HepG2 (cell line): ENCODE results near the gene ACSBG1. TPM values are rescaled to one million over a fixed set of nuclear protein-coding genes. Genes with fewer than 3 reads are reported as not detected.
A peak's percentile ranks its signal among the peaks of the same experiment; 100 is the strongest.

Experiments used
- ATAC-seq: fragments of 200-7000 bp; cut with Tn5 transposase; 3 replicates; pipeline ENCODE4 v1.9.1; 2020; ENCODE audit warnings: mild to moderate bottlenecking, moderate library complexity
- BruUV-seq: library from RNA; stranded (reverse); fragments of 400-500 nt; replicated peaks from 2 replicates; lab custom pipeline; 2021; lab: Mats Ljungman, UMichigan
- CTCF ChIA-PET: fragments of 300-600 bp; formaldehyde crosslinking; extraction: SDS; loops from one replicate; lab custom pipeline; 2021; ENCODE audit warnings: low total read pairs, inconsistent platforms, low intra/inter-chr PET ratio; lab: Yijun Ruan, JAX
- POLR2A ChIA-PET: fragments of 350-600 bp; sonication (Branson Sonifier 250); formaldehyde crosslinking; loops from one replicate; lab custom pipeline; 2020; ENCODE audit warnings: antibody characterized with exemption, inconsistent platforms; lab: Yijun Ruan, JAX
- DNase-seq: peaks from one replicate; pipeline ENCODE4 v3.0.0-alpha.2; 2015; ENCODE audit warnings: low spot score
- FAIRE-seq: peaks from 3 replicates; lab custom pipeline; 2011; peaks lifted over from hg19 to GRCh38; lab: Jason Lieb, UNC
- H2AFZ ChIP-seq: one replicate; pipeline ENCODE4 v1.6.1; 2011; ENCODE audit warnings: low read length, inconsistent platforms
- H3K27ac ChIP-seq: fragments of 300-600 bp; 3 replicates; pipeline ENCODE4 v1.8.0; 2011; ENCODE audit warnings: mixed run types, mild to moderate bottlenecking, mixed read lengths, low read length, inconsistent platforms; ENCODE audit not compliant: insufficient read depth; ENCODE audit errors: extremely low read length
- H3K27me3 ChIP-seq, 2 experiments: fragments of 200-600 bp in 1 of 2; 2 replicates in 1 of 2; 3 replicates in 1 of 2; pipeline versions ENCODE4 v1.6.0 to v1.8.0; 2011; ENCODE audit warnings: low read length in 2 of 2, mild to moderate bottlenecking in 2 of 2, moderate library complexity in 2 of 2, inconsistent platforms in 1 of 2; ENCODE audit not compliant: insufficient read depth in 2 of 2, control insufficient read depth in 1 of 2
- H3K36me3 ChIP-seq, 2 experiments: fragments of 200-600 bp in 1 of 2; replicated peaks in 1 of 2; 2 replicates in 1 of 2; 3 replicates in 1 of 2; pipeline versions ENCODE4 v1.5.1 to v1.8.0; 2011; ENCODE audit warnings: low read length in 2 of 2, inconsistent platforms in 1 of 2; ENCODE audit not compliant: insufficient read depth in 2 of 2, control insufficient read depth in 1 of 2
- H3K4me1 ChIP-seq: 2 replicates; pipeline ENCODE4 v1.5.1; 2012; ENCODE audit warnings: low read length, inconsistent platforms; ENCODE audit not compliant: insufficient read depth
- H3K4me2 ChIP-seq: 2 replicates; pipeline ENCODE4 v1.6.0; 2011; ENCODE audit warnings: low read depth, low read length, inconsistent platforms
- H3K4me3 ChIP-seq, 3 experiments: fragments of 200-600 bp in 1 of 3; sonication (generic), shearing (Covaris generic) in 1 of 3; replicated peaks in 1 of 3; 2 replicates each; pipeline ENCODE4 v1.5.1; 2011 to 2016; ENCODE audit warnings: low read length in 3 of 3, inconsistent platforms in 2 of 3, low read depth in 2 of 3, mild to moderate bottlenecking in 2 of 3, control low read depth in 1 of 3, mixed read lengths in 1 of 3; ENCODE audit not compliant: insufficient read depth in 1 of 3
- H3K79me2 ChIP-seq: one replicate; pipeline ENCODE4 v1.6.1; 2011; ENCODE audit warnings: low read length, inconsistent platforms; ENCODE audit not compliant: insufficient read depth
- H3K9ac ChIP-seq: 2 replicates; pipeline ENCODE4 v1.6.0; 2011; ENCODE audit warnings: mild to moderate bottlenecking, low read depth, low read length, inconsistent platforms; ENCODE audit not compliant: insufficient read depth
- H3K9me3 ChIP-seq: 2 replicates; pipeline ENCODE4 v1.5.1; 2012; ENCODE audit warnings: mild to moderate bottlenecking, low read length
- H4K20me1 ChIP-seq: 2 replicates; pipeline ENCODE4 v1.6.0; 2011; ENCODE audit warnings: inconsistent platforms, mild to moderate bottlenecking, low read length, moderate library complexity; ENCODE audit not compliant: insufficient read depth
- CTCF ChIP-seq: sonication (generic); formaldehyde crosslinking; IDR thresholded peaks from 2 replicates; pipeline ENCODE4 v1.5.0; 2020; ENCODE audit warnings: mild to moderate bottlenecking, missing genetic modification reagents, moderate library complexity
- GTF3A ChIP-seq: sonication (generic); formaldehyde crosslinking; conservative IDR thresholded peaks from 2 replicates; pipeline ENCODE4 v1.4.0; 2020; ENCODE audit warnings: mild to moderate bottlenecking, missing genetic modification reagents
- IKZF4 ChIP-seq: sonication (generic); formaldehyde crosslinking; IDR thresholded peaks from 2 replicates; pipeline ENCODE4 v1.5.1; 2020; ENCODE audit warnings: borderline replicate concordance, mild to moderate bottlenecking, low read depth, missing genetic modification reagents; ENCODE audit errors: not compliant biosample characterization
- KDM2A ChIP-seq: sonication (generic); formaldehyde crosslinking; IDR thresholded peaks from 2 replicates; pipeline ENCODE4 v1.4.0; 2020; ENCODE audit warnings: low read depth, missing genetic modification reagents, borderline replicate concordance
- MNT ChIP-seq: fragments of 450-650 bp; IDR thresholded peaks from 2 replicates; pipeline ENCODE4 v1.6.1; 2016
- NCOA5 ChIP-seq: sonication (generic); formaldehyde crosslinking; IDR thresholded peaks from 2 replicates; pipeline ENCODE4 v1.4.0; 2020; ENCODE audit warnings: missing genetic modification reagents
- RAD21 ChIP-seq: fragments of 450-650 bp; formaldehyde crosslinking; IDR thresholded peaks from 2 replicates; pipeline ENCODE4 v1.5.0; 2020; ENCODE audit warnings: mild to moderate bottlenecking
- SMAD3 ChIP-seq: sonication (generic); formaldehyde crosslinking; IDR thresholded peaks from 2 replicates; pipeline ENCODE4 v1.4.0; 2020; ENCODE audit warnings: missing genetic modification reagents
- SMC3 ChIP-seq: IDR thresholded peaks from 2 replicates; pipeline ENCODE4 v1.6.1; 2011; ENCODE audit warnings: low read length, improper control_type of control experiment
- SMYD3 ChIP-seq: sonication (generic); formaldehyde crosslinking; IDR thresholded peaks from 2 replicates; pipeline ENCODE4 v1.8.1; 2023; ENCODE audit warnings: mild to moderate bottlenecking, missing genetic modification reagents
- TARDBP ChIP-seq: sonication (generic); formaldehyde crosslinking; IDR thresholded peaks from 2 replicates; pipeline ENCODE4 v1.8.0; 2022; ENCODE audit warnings: mild to moderate bottlenecking, missing genetic modification reagents
- WIZ ChIP-seq: sonication (generic); formaldehyde crosslinking; IDR thresholded peaks from 2 replicates; pipeline ENCODE4 v1.5.1; 2020; ENCODE audit warnings: mild to moderate bottlenecking, missing genetic modification reagents
- ZFP41 ChIP-seq: sonication (generic); formaldehyde crosslinking; IDR thresholded peaks from 2 replicates; pipeline ENCODE4 v1.4.0; 2020; ENCODE audit warnings: mild to moderate bottlenecking, missing genetic modification reagents, borderline replicate concordance
- ZNF263 ChIP-seq: sonication (generic); formaldehyde crosslinking; IDR thresholded peaks from 2 replicates; pipeline ENCODE4 v1.4.0; 2020; ENCODE audit warnings: missing genetic modification reagents
- ZNF580 ChIP-seq: IDR thresholded peaks from 2 replicates; pipeline ENCODE4 v1.6.1; 2016; ENCODE audit warnings: low read depth, borderline replicate concordance
- WGBS: methylation state at CpG from one replicate; pipeline ENCODE4 v1.1.6; 2017; ENCODE audit warnings: low lambda C conversion rate; 5-methylcytosine and 5-hydroxymethylcytosine counted together
- in situ Hi-C: cut with HindIII; loops from 2 replicates; pipeline ENCODE4 v1.10.0; 2017; ENCODE audit warnings: low pct_unique_long_range_greater_than_20kb; ENCODE audit not compliant: extremely low pct_ligation_motif_present
- intact Hi-C: fragments of 100-400 bp; cut with micrococcal nuclease; formaldehyde crosslinking; loops from one replicate; pipeline ENCODE4 v1.10.0; 2022; ENCODE audit not compliant: unreplicated experiment
- polyA plus RNA-seq, 8 experiments: library from polyadenylated mRNA; depleted of rRNA in 3 of 8; stranded (reverse) in 7 of 8; unstranded in 1 of 8; fragments of >200 nt; fragmentation: Illumina TruSeq in 4 of 8; extraction: Trizol in 4 of 8; gene quantifications; 2 replicates each; pipeline versions ENCODE4 v1.2.1 to v1.2.3, GENCODE V29; 2011 to 2016; ENCODE audit warnings: low read depth in 4 of 8, missing spikeins in 1 of 8, mixed read lengths in 1 of 8; ENCODE audit not compliant: insufficient read depth in 1 of 8
- total RNA-seq, 5 experiments: library from RNA; depleted of rRNA; stranded (reverse); fragments of >200 nt; fragmentation: Illumina TruSeq; extraction: Trizol; gene quantifications; 2 replicates each; pipeline ENCODE4 v1.2.3, GENCODE V29; 2016; ENCODE audit warnings: low read depth in 1 of 5

The ACSBG1 gene
- total and polyA plus RNA-seq, 2 of the 13 experiments (the other 11 are each of a cell fraction or from before 2014, with no cell fraction given), result 0.35 to 0.81 TPM

- ChIA-PET POLR2A (no interaction called here), CTCF (interaction anchor here (4.1 kb wide), 1 partner anchor 85 kb away, joined by 43 read pairs; no protein-coding TSS in a partner anchor)
- H3K9ac ChIP-seq, result no peak overlapping the region
- no peak overlapping the region for H3K4me3 ChIP-seq
- in situ Hi-C loops, result loop anchor here (5.0 kb wide), 1 partner anchor 85 kb away; no protein-coding TSS in a partner anchor
- intact Hi-C loops, result loop anchor here (5.0 kb wide), 1 partner anchor 195 kb away; no protein-coding TSS in a partner anchor
- TF ChIP-seq SMYD3 (CRISPR knock-in tag), result no peak
- no peak for TF ChIP-seq MNT
- no peak for TF ChIP-seq GTF3A
- no peak for TF ChIP-seq WIZ (CRISPR knock-in tag)
- no peak for TF ChIP-seq TARDBP
- H3K27me3 ChIP-seq, result peaks cover 0 to 13% of the 10 kb centered on the region in 2 experiments; a peak in 2 of 5 replicates
- H3K27ac ChIP-seq, result no peak overlapping the region
- H3K4me2 ChIP-seq, result no peak overlapping the region
- ATAC-seq (no peak), DNase-seq (no peak), FAIRE-seq (no peak)
- no TSS peak for BruUV-seq
- no peaks in the 10 kb centered on the region for H3K9me3 ChIP-seq
- H3K36me3 ChIP-seq, result no peaks in the 10 kb centered on the region
- no peaks in the 10 kb centered on the region for H3K4me1 ChIP-seq
- H3K79me2 ChIP-seq, result no peaks in the 10 kb centered on the region
- no peak overlapping the region for H2AFZ ChIP-seq
- H4K20me1 ChIP-seq, result no peaks in the 10 kb centered on the region
- 21% methylated on average over 7 of the region's 7 CpGs for WGBS
Observed at GRCh38 chr15:78197632-78198031, 36.7 kb downstream of the ACSBG1 start.

- H3K9ac ChIP-seq, result no peak overlapping the region
- H3K4me2 ChIP-seq, result no peak overlapping the region
- ChIA-PET CTCF (interaction anchor here (1.3 to 4.1 kb wide), 5 partner anchors 18 to 229 kb away, joined by 3 to 43 read pairs (median 12); partner anchors contain the start of gene CIB2), POLR2A (no interaction called here)
- H3K27ac ChIP-seq, result no peak overlapping the region
- ATAC-seq, result peak; percentile 91
- 0% methylated on average over 5 of the region's 7 CpGs for WGBS
- no peaks in the 10 kb centered on the region for H3K4me1 ChIP-seq
- intact Hi-C loops (loop anchor here (1.0 to 5.0 kb wide), 2 partner anchors 193 to 236 kb away; no protein-coding TSS in a partner anchor), in situ Hi-C loops (loop anchor here (5.0 kb wide), 1 partner anchor 83 kb away; no protein-coding TSS in a partner anchor)
- H3K36me3 ChIP-seq, result no peaks in the 10 kb centered on the region
- no peak overlapping the region for H2AFZ ChIP-seq
- H3K27me3 ChIP-seq, result peaks cover 0 to 6% of the 10 kb centered on the region in 2 experiments; a peak in 2 of 5 replicates
- H3K4me3 ChIP-seq, result no peak overlapping the region
- FAIRE-seq, result peak; percentile 26
- no peaks in the 10 kb centered on the region for H3K79me2 ChIP-seq
- H4K20me1 ChIP-seq, result no peaks in the 10 kb centered on the region
- no peaks in the 10 kb centered on the region for H3K9me3 ChIP-seq
- peak; percentile 10 for DNase-seq
- BruUV-seq, result no TSS peak
- TF ChIP-seq ZNF580 (CRISPR knock-in tag) (0 out of 2 replicates have a peak, but pooled peaks have one; percentile 22), SMAD3 (0 out of 2 replicates have a peak, but pooled peaks have one; percentile 33), RAD21 (peak; percentile 87), ZFP41 (CRISPR knock-in tag) (no peak), CTCF (CRISPR knock-in tag) (peak; percentile 91), NCOA5 (CRISPR knock-in tag) (no peak), KDM2A (peak; percentile 33; the same call in 1 of the 2 replicates), ZNF263 (CRISPR knock-in tag) (peak; percentile 77), SMC3 (peak; percentile 71), IKZF4 (no peak)
Observed at GRCh38 chr15:78195735-78196201, 38.6 kb downstream of the ACSBG1 start.
